HG03378 (cell line): ENCODE data around the gene TERB1.

Experiments used
- ATAC-seq: cut with Tn5 transposase; IDR thresholded peaks from one replicate; pipeline ENCODE4 v1.9.1; 2021; ENCODE audit warnings: mild to moderate bottlenecking, moderate library complexity; ENCODE audit not compliant: unreplicated experiment

TERB1 gene

DNA sequence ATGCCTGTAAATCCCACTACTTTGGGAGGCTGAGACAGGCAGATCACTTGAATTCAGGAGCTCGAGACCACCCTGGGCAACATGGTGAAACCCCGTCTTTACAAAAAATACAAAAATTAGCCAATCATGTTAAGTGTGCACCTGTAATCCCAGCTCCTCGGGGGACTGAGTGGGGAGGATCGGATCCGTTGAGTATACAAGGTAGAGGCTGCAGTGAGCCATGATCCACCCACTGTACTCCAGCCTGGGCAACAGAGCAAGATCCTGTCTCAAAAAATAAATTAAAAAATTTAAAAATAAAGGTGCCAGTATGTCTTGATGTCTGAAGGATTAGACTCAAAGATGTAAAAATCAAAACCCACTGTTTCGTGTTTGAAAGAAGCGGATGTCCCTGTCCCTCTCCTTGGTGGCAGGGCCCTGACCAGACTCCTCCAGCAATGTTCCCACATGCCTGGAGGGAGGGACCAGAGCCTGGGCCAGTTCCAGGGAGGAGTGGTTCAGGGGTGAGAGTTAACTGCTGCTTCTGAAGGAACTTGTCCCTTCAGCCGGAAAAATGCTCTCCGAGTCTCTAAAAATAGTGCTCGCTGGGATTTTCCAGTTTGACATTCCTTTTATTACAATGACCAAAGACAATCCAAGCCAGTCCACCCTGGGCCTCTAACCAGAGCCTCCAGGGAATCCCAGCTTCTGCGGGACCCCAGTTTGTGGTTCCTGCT, 95.4 kb downstream of the TERB1 start:
- ATAC-seq = no peak
